ENCODE data around the gene TCEA2. TPM values are rescaled to one million over a fixed set of nuclear protein-coding genes. Genes with fewer than 3 reads are reported as not detected.
A peak's percentile ranks its signal among the peaks of the same experiment; 100 is the strongest.

TCEA2 gene
- total RNA-seq, 1 donor from 2014 or later = 8.4 TPM

- no peak overlapping the region for H3K27ac ChIP-seq (ENCODE audit: low read depth, low read length)
- H3K27me3 ChIP-seq (ENCODE audit: control insufficient read depth in 3 of 3, insufficient read depth in 3 of 3, low read length in 3 of 3) = no peaks in the 10 kb centered on the region
- H3K4me1 ChIP-seq (ENCODE audit: control insufficient read depth in 3 of 3, insufficient read depth in 3 of 3, low read length in 3 of 3) = peaks cover 16 to 30% (median 27%) of the 10 kb centered on the region in 3 donors
- no peaks in the 10 kb centered on the region for H3K9me3 ChIP-seq (ENCODE audit: control insufficient read depth in 3 of 3, low read length in 3 of 3)
- H3K9ac ChIP-seq (ENCODE audit: low read depth in 1 of 3, low read length in 3 of 3) = peak overlapping the region in 2 of 3 donors; percentile 8 to 54
- H3K36me3 ChIP-seq (ENCODE audit: control insufficient read depth in 3 of 3, insufficient read depth in 3 of 3, low read length in 3 of 3) = no peaks in the 10 kb centered on the region
- no peak overlapping the region for H3K4me3 ChIP-seq (ENCODE audit: low read length in 3 of 3)
Observed at GRCh38 chr20:64065062-64065973, 2.3 kb downstream of the TCEA2 start.

GRCh38 chr20:64065974-64066343 is 3.0 kb downstream of the TCEA2 start:
- H3K27me3 ChIP-seq (ENCODE audit: control insufficient read depth in 3 of 3, insufficient read depth in 3 of 3, low read length in 3 of 3) = no peaks in the 10 kb centered on the region
- peaks cover 16 to 30% (median 27%) of the 10 kb centered on the region in 3 donors for H3K4me1 ChIP-seq (ENCODE audit: control insufficient read depth in 3 of 3, insufficient read depth in 3 of 3, low read length in 3 of 3)
- H3K9me3 ChIP-seq (ENCODE audit: control insufficient read depth in 3 of 3, low read length in 3 of 3) = no peaks in the 10 kb centered on the region
- no peak overlapping the region for H3K27ac ChIP-seq (ENCODE audit: low read depth, low read length)
- H3K9ac ChIP-seq (ENCODE audit: low read depth in 1 of 3, low read length in 3 of 3) = no peak overlapping the region
- H3K4me3 ChIP-seq (ENCODE audit: low read length in 3 of 3) = no peak overlapping the region
- H3K36me3 ChIP-seq (ENCODE audit: control insufficient read depth in 3 of 3, insufficient read depth in 3 of 3, low read length in 3 of 3) = no peaks in the 10 kb centered on the region

GRCh38 chr20:64067005-64067632 is 4.1 kb downstream of the TCEA2 start:
- H3K27me3 ChIP-seq (ENCODE audit: control insufficient read depth in 3 of 3, insufficient read depth in 3 of 3, low read length in 3 of 3) = no peaks in the 10 kb centered on the region
- no peak overlapping the region for H3K9ac ChIP-seq (ENCODE audit: low read depth in 1 of 3, low read length in 3 of 3)
- peaks cover 0 to 1% (median 0%) of the 10 kb centered on the region in 3 donors for H3K36me3 ChIP-seq (ENCODE audit: control insufficient read depth in 3 of 3, insufficient read depth in 3 of 3, low read length in 3 of 3)
- H3K4me3 ChIP-seq (ENCODE audit: low read length in 3 of 3) = no peak overlapping the region
- H3K4me1 ChIP-seq (ENCODE audit: control insufficient read depth in 3 of 3, insufficient read depth in 3 of 3, low read length in 3 of 3) = peaks cover 15 to 27% (median 24%) of the 10 kb centered on the region in 3 donors
- no peaks in the 10 kb centered on the region for H3K9me3 ChIP-seq (ENCODE audit: control insufficient read depth in 3 of 3, low read length in 3 of 3)
- no peak overlapping the region for H3K27ac ChIP-seq (ENCODE audit: low read depth, low read length)

- Histone ChIP-seq H3K9ac (ENCODE audit: low read depth in 1 of 3, low read length in 3 of 3) (no peak overlapping the region), H3K4me1 (ENCODE audit: control insufficient read depth in 3 of 3, insufficient read depth in 3 of 3, low read length in 3 of 3) (peaks cover 11 to 22% (median 18%) of the 10 kb centered on the region in 3 donors), H3K27me3 (ENCODE audit: control insufficient read depth in 3 of 3, insufficient read depth in 3 of 3, low read length in 3 of 3) (no peaks in the 10 kb centered on the region), H3K27ac (ENCODE audit: low read depth, low read length) (no peak overlapping the region), H3K9me3 (ENCODE audit: control insufficient read depth in 3 of 3, low read length in 3 of 3) (no peaks in the 10 kb centered on the region), H3K36me3 (ENCODE audit: control insufficient read depth in 3 of 3, insufficient read depth in 3 of 3, low read length in 3 of 3) (peaks cover 1 to 3% (median 2%) of the 10 kb centered on the region in 3 donors), H3K4me3 (ENCODE audit: low read length in 3 of 3) (no peak overlapping the region)
Observed at GRCh38 chr20:64067733-64068307, 4.8 kb downstream of the TCEA2 start.

GRCh38 chr20:64068386-64069208 is 5.6 kb downstream of the TCEA2 start:
- Histone ChIP-seq H3K27ac (ENCODE audit: low read depth, low read length) (no peak overlapping the region), H3K4me1 (ENCODE audit: control insufficient read depth in 3 of 3, insufficient read depth in 3 of 3, low read length in 3 of 3) (peaks cover 11 to 21% (median 14%) of the 10 kb centered on the region in 3 donors), H3K27me3 (ENCODE audit: control insufficient read depth in 3 of 3, insufficient read depth in 3 of 3, low read length in 3 of 3) (no peaks in the 10 kb centered on the region), H3K9me3 (ENCODE audit: control insufficient read depth in 3 of 3, low read length in 3 of 3) (no peaks in the 10 kb centered on the region), H3K9ac (ENCODE audit: low read depth in 1 of 3, low read length in 3 of 3) (no peak overlapping the region), H3K36me3 (ENCODE audit: control insufficient read depth in 3 of 3, insufficient read depth in 3 of 3, low read length in 3 of 3) (peaks cover 1 to 4% (median 3%) of the 10 kb centered on the region in 3 donors), H3K4me3 (ENCODE audit: low read length in 3 of 3) (no peak overlapping the region)

- no peaks in the 10 kb centered on the region for H3K27me3 ChIP-seq (ENCODE audit: control insufficient read depth in 3 of 3, insufficient read depth in 3 of 3, low read length in 3 of 3)
- H3K9ac ChIP-seq (ENCODE audit: low read depth in 1 of 3, low read length in 3 of 3) = no peak overlapping the region
- H3K4me3 ChIP-seq (ENCODE audit: low read length in 3 of 3) = no peak overlapping the region
- H3K27ac ChIP-seq (ENCODE audit: low read depth, low read length) = no peak overlapping the region
- peaks cover 3 to 5% (median 4%) of the 10 kb centered on the region in 3 donors for H3K36me3 ChIP-seq (ENCODE audit: control insufficient read depth in 3 of 3, insufficient read depth in 3 of 3, low read length in 3 of 3)
- H3K4me1 ChIP-seq (ENCODE audit: control insufficient read depth in 3 of 3, insufficient read depth in 3 of 3, low read length in 3 of 3) = peaks cover 5 to 14% (median 8%) of the 10 kb centered on the region in 3 donors
- no peaks in the 10 kb centered on the region for H3K9me3 ChIP-seq (ENCODE audit: control insufficient read depth in 3 of 3, low read length in 3 of 3)
Observed at GRCh38 chr20:64069209-64069613, 6.2 kb downstream of the TCEA2 start.

GRCh38 chr20:64069614-64070243 is 6.7 kb downstream of the TCEA2 start:
- H3K4me3 ChIP-seq (ENCODE audit: low read length in 3 of 3) = no peak overlapping the region
- no peaks in the 10 kb centered on the region for H3K9me3 ChIP-seq (ENCODE audit: control insufficient read depth in 3 of 3, low read length in 3 of 3)
- H3K27me3 ChIP-seq (ENCODE audit: control insufficient read depth in 3 of 3, insufficient read depth in 3 of 3, low read length in 3 of 3) = no peaks in the 10 kb centered on the region
- H3K36me3 ChIP-seq (ENCODE audit: control insufficient read depth in 3 of 3, insufficient read depth in 3 of 3, low read length in 3 of 3) = peaks cover 3 to 5% (median 4%) of the 10 kb centered on the region in 3 donors
- no peak overlapping the region for H3K9ac ChIP-seq (ENCODE audit: low read depth in 1 of 3, low read length in 3 of 3)
- no peak overlapping the region for H3K27ac ChIP-seq (ENCODE audit: low read depth, low read length)
- H3K4me1 ChIP-seq (ENCODE audit: control insufficient read depth in 3 of 3, insufficient read depth in 3 of 3, low read length in 3 of 3) = peaks cover 0 to 9% (median 4%) of the 10 kb centered on the region in 3 donors

GRCh38 chr20:64070244-64070993 is 7.4 kb downstream of the TCEA2 start:
- H3K27ac ChIP-seq (ENCODE audit: low read depth, low read length) = no peak overlapping the region
- H3K4me1 ChIP-seq (ENCODE audit: control insufficient read depth in 3 of 3, insufficient read depth in 3 of 3, low read length in 3 of 3) = peaks cover 0 to 4% (median 0%) of the 10 kb centered on the region in 3 donors
- H3K4me3 ChIP-seq (ENCODE audit: low read length in 3 of 3) = no peak overlapping the region
- no peaks in the 10 kb centered on the region for H3K9me3 ChIP-seq (ENCODE audit: control insufficient read depth in 3 of 3, low read length in 3 of 3)
- peaks cover 3 to 5% (median 4%) of the 10 kb centered on the region in 3 donors for H3K36me3 ChIP-seq (ENCODE audit: control insufficient read depth in 3 of 3, insufficient read depth in 3 of 3, low read length in 3 of 3)
- H3K9ac ChIP-seq (ENCODE audit: low read depth in 1 of 3, low read length in 3 of 3) = no peak overlapping the region
- no peaks in the 10 kb centered on the region for H3K27me3 ChIP-seq (ENCODE audit: control insufficient read depth in 3 of 3, insufficient read depth in 3 of 3, low read length in 3 of 3)

All from skeletal muscle tissue (tissue), 4 donors.